ENCODE measurements around the gene DAAM1. TPM values are rescaled to one million over a fixed set of nuclear protein-coding genes. Genes with fewer than 3 reads are reported as not detected.

DAAM1 gene
- total RNA-seq, 1 donor: 22.0 TPM

DNA sequence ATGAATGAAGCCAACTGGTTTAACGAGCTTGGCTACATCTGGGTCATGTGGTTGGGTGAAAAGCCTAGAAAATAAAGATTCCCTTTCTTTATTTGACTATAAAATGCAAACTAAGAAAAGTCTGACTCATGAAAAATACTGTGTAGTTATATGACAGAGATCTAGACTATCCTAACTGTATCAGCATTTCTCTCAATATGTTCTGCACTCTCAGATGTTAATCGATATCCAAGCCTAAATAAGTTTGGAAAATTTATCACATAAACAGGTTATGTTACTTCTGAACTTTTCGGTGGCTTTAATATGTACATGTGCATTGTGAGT, 133.1 kb downstream of the DAAM1 start:
- no peak for DNase-seq (ENCODE audit: low read depth)
- TF ChIP-seq, protein P1, sequence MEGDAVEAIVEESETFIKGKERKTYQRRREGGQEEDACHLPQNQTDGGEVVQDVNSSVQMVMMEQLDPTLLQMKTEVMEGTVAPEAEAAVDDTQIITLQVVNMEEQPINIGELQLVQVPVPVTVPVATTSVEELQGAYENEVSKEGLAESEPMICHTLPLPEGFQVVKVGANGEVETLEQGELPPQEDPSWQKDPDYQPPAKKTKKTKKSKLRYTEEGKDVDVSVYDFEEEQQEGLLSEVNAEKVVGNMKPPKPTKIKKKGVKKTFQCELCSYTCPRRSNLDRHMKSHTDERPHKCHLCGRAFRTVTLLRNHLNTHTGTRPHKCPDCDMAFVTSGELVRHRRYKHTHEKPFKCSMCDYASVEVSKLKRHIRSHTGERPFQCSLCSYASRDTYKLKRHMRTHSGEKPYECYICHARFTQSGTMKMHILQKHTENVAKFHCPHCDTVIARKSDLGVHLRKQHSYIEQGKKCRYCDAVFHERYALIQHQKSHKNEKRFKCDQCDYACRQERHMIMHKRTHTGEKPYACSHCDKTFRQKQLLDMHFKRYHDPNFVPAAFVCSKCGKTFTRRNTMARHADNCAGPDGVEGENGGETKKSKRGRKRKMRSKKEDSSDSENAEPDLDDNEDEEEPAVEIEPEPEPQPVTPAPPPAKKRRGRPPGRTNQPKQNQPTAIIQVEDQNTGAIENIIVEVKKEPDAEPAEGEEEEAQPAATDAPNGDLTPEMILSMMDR (IDR thresholded peaks at IDR 0.05; ENCODE audit: insufficient read depth, low read depth, low read length): no peak
- H3K4me3 ChIP-seq (ENCODE audit: low read depth, low read length): no peak overlapping the region

DNA sequence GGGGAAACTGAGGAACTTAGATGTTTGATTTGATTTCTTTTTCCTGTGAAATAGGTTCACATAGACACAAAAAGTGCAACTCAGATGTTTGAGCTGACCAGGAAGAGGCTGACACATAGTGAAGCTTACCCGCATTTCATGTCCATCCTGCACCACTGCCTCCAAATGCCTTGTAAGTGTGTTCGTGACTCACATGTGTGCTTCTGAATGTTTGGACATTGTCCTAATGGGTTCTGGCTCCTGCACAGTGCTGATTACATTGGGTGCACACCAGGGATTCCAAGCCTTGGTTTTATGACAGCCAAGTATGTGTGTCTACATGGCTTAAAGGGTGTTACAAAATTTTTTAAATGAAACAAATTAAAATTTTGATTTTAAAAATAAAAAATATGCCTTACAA, 137.4 kb downstream of the DAAM1 start:
- TF ChIP-seq, protein P1 (IDR thresholded peaks at IDR 0.05; ENCODE audit: insufficient read depth, low read depth, low read length): no peak
- no peak overlapping the region for H3K4me3 ChIP-seq (ENCODE audit: low read depth, low read length)
- DNase-seq (ENCODE audit: low read depth): no peak

DNA sequence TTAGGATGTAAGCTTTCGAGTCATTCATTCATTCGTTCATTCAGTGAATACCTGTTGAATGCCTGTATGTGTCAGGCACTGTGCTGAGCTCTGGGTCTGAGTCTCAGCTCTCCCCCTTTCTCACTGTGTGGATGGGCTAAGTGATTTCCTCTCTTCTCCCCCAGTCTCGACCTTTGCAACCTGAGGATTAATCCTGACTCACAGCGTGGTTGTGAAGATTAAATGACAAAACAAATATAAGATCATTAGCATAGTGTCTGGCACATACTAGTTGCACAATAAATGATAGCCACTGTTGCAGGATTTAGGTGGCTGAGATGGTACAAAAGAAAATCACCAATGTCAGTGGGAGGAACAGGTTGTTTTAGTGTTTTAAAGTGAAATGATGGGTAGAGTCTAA, 140.0 kb downstream of the DAAM1 start:
- no peak for DNase-seq (ENCODE audit: low read depth)

GRCh38 chr14:59330455-59330854, 142.0 kb downstream of the DAAM1 start:
- TF ChIP-seq, protein P1 (IDR thresholded peaks at IDR 0.05; ENCODE audit: insufficient read depth, low read depth, low read length): peak; percentile 4
- H3K4me3 ChIP-seq (ENCODE audit: low read depth, low read length): no peak overlapping the region
- peak; percentile 52 for DNase-seq (ENCODE audit: low read depth)

More for the DNA sequence above, 140.0 kb downstream of the DAAM1 start:
- TF ChIP-seq, protein P1 (IDR thresholded peaks at IDR 0.05; ENCODE audit: insufficient read depth, low read depth, low read length): no peak
- no peak overlapping the region for H3K4me3 ChIP-seq (ENCODE audit: low read depth, low read length)

GRCh38 chr14:59331217-59331616, 142.8 kb downstream of the DAAM1 start:
- H3K4me3 ChIP-seq (ENCODE audit: low read depth, low read length): no peak overlapping the region
- TF ChIP-seq, protein P1 (IDR thresholded peaks at IDR 0.05; ENCODE audit: insufficient read depth, low read depth, low read length): no peak
- no peak for DNase-seq (ENCODE audit: low read depth)

DNA sequence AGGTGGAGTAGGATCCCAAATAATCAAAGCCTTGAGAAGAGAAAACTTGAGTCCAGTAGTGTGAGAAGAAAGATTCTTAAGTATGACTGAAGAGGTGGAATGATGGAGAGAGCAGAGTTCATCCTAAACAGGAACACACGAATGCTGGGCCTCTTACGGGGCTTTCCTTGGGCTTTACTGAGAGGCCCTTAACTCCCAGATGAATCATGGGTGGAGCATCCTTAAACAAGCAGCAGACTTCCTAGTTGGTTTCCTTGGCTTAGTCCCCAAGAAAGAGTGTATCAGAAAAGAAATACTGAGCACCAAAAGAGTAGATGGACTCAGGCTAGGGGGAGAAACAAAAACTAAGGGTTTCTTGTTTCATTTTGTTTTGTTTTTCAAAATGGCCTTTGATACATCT, 144.3 kb downstream of the DAAM1 start:
- no peak overlapping the region for H3K4me3 ChIP-seq (ENCODE audit: low read depth, low read length)
- peak; percentile 76 for DNase-seq (ENCODE audit: low read depth)
- TF ChIP-seq, protein P1 (IDR thresholded peaks at IDR 0.05; ENCODE audit: insufficient read depth, low read depth, low read length): no peak

- TF ChIP-seq, protein P1 (IDR thresholded peaks at IDR 0.05; ENCODE audit: insufficient read depth, low read depth, low read length): no peak
- DNase-seq (ENCODE audit: low read depth): no peak
- no peak overlapping the region for H3K4me3 ChIP-seq (ENCODE audit: low read depth, low read length)
Observed at GRCh38 chr14:59333235-59333634, 144.8 kb downstream of the DAAM1 start.
